Activated naive CD4-positive, alpha-beta T cell treated with anti-CD3 and anti-CD28 coated beads for 36 hours (primary cell): ENCODE measurements around the gene ADH1B. TPM values are rescaled to one million over a fixed set of nuclear protein-coding genes. Genes with fewer than 3 reads are reported as not detected.
"Not testable (repeated sequence)": the region's sequence is repeated elsewhere in the genome, so short reads cannot be mapped to it uniquely, and the experiment has no call there.

Source experiments
- CTCF ChIA-PET: fragments of 350-600 bp; sonication (Branson Sonifier 250); formaldehyde crosslinking; loops from one replicate; lab custom pipeline; 2021; ENCODE audit warnings: antibody characterized with exemption; lab: Charles Lee
- DNase-seq: peaks from one replicate; pipeline ENCODE4 v3.0.0-alpha.2; 2020
- H3K27ac Mint-ChIP-seq: one replicate; pipeline ENCODE4 v1.8.0; 2021; ENCODE audit warnings: mild to moderate bottlenecking, mixed read lengths
- H3K27me3 Mint-ChIP-seq: one replicate; pipeline ENCODE4 v1.8.0; 2021; ENCODE audit warnings: low read depth, mixed read lengths
- H3K36me3 Mint-ChIP-seq: one replicate; pipeline ENCODE4 v1.8.0; 2021; ENCODE audit warnings: low read depth, mixed read lengths
- H3K4me1 Mint-ChIP-seq: one replicate; pipeline ENCODE4 v1.8.0; 2021; ENCODE audit warnings: low read depth, mixed read lengths
- H3K4me3 Mint-ChIP-seq: one replicate; pipeline ENCODE4 v1.8.0; 2021; ENCODE audit warnings: mild to moderate bottlenecking, moderate library complexity, mixed read lengths
- H3K9me3 Mint-ChIP-seq: one replicate; pipeline ENCODE4 v1.8.0; 2021; ENCODE audit warnings: mixed read lengths
- intact Hi-C: fragments of 100-400 bp; cut with micrococcal nuclease; formaldehyde crosslinking; loops from one replicate; pipeline ENCODE4 v1.15.1; 2023
- total RNA-seq, 2 experiments: library from RNA; stranded (reverse); gene quantifications; one replicate each; pipeline ENCODE4 v1.2.3, GENCODE V29; 2021

Gene ADH1B
- total RNA-seq, 2 experiments from 2014 or later, result not detected

- H3K9me3 Mint-ChIP-seq, result peaks cover 2% of the 10 kb centered on the region
- intact Hi-C loops, result no loop called here
- no peak for DNase-seq
- H3K36me3 Mint-ChIP-seq, result no peaks in the 10 kb centered on the region
- peaks cover 4% of the 10 kb centered on the region for H3K4me1 Mint-ChIP-seq
- CTCF ChIA-PET, result no interaction called here
- no peak overlapping the region for H3K27ac Mint-ChIP-seq
- H3K27me3 Mint-ChIP-seq, result peaks cover 12% of the 10 kb centered on the region
- no peak overlapping the region for H3K4me3 Mint-ChIP-seq
These were observed 30.3 kb upstream of the ADH1B start for GRCh38 chr4:99351487-99351886.

DNA sequence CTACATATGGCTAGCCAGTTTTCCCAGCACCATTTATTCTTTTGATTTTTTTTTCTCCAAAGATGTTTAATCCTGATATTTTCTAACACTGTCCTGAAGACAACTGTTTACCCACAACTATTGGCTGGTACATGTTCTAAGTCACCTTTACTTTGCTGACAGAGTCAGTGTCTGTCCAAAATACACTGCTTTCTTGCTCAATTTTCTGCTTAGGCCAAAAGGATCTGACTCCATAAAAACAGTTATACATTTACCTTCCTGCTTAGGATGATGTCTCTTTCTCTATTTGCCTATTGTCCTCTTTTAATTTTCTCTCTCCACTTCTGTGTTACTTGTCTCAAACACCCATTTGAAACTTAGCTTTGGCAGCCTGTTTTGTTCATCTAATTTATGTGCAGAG, 28.1 kb upstream of the ADH1B start:
- Mint-ChIP-seq H3K27ac (no peak overlapping the region), H3K9me3 (no peaks in the 10 kb centered on the region), H3K36me3 (no peaks in the 10 kb centered on the region), H3K4me1 (no peaks in the 10 kb centered on the region), H3K27me3 (peaks cover 8% of the 10 kb centered on the region), H3K4me3 (no peak overlapping the region)
- intact Hi-C loops, result no loop called here
- CTCF ChIA-PET, result no interaction called here
- DNase-seq, result no peak

DNA sequence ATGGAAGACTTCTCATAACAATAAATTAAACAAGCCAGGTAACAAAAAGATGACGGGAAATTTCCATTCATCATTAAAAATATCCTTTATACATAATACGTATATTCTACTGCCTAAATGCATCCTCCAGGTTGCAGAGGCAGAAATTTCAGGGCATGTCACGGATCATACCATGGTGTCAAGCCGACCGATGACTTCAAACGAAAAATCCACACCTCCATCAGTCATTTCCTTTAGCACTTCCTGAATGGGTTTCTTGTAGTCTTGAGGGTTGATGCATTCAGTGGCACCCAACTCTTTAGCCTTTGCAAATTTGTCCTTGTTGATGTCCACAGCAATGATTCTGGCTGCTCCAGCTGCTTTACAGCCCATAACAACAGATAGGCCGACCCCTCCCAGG, 21.4 kb upstream of the ADH1B start:
- DNase-seq, H3K4me3 Mint-ChIP-seq, intact Hi-C loops: not testable (repeated sequence)

GRCh38 chr4:99341426-99341825, 20.2 kb upstream of the ADH1B start:
- intact Hi-C loops, result no loop called here
- peaks cover 3% of the 10 kb centered on the region for H3K27me3 Mint-ChIP-seq
- DNase-seq, result no peak
- no peaks in the 10 kb centered on the region for H3K36me3 Mint-ChIP-seq
- no peak overlapping the region for H3K4me3 Mint-ChIP-seq
- CTCF ChIA-PET, result interaction anchor here (0.8 kb wide), 1 partner anchor 154 kb away, joined by 3 read pairs; no protein-coding TSS in a partner anchor
- no peaks in the 10 kb centered on the region for H3K4me1 Mint-ChIP-seq
- no peak overlapping the region for H3K27ac Mint-ChIP-seq
- H3K9me3 Mint-ChIP-seq, result no peaks in the 10 kb centered on the region

More for the DNA sequence above, 21.4 kb upstream of the ADH1B start:
- H3K27me3 Mint-ChIP-seq, H3K9me3 Mint-ChIP-seq, H3K4me1 Mint-ChIP-seq, H3K36me3 Mint-ChIP-seq, CTCF ChIA-PET, H3K27ac Mint-ChIP-seq: not testable (repeated sequence)

DNA sequence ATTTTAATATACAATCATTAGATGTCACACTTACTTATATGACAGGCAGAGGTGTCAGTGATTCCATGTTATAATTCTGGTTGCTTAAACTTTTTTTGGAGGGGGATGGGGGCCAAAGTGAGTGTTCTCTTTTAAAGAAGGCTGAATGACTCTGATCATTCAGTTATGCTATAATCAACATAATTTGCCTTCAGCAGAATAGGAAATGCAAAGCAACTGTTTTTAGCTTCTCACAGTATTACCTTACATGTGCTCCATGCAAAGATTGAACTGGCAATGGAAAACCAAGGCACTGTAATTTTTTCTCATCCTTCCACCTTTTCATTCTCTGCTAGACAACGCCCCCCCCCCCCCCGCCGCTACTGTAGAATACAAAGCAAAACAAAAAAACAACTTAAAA, 18.0 kb upstream of the ADH1B start:
- CTCF ChIA-PET, result no interaction called here
- Mint-ChIP-seq H3K27me3 (peaks cover 8% of the 10 kb centered on the region), H3K4me3 (no peak overlapping the region), H3K9me3 (no peaks in the 10 kb centered on the region), H3K4me1 (no peaks in the 10 kb centered on the region), H3K36me3 (no peaks in the 10 kb centered on the region), H3K27ac (no peak overlapping the region)
- DNase-seq, result no peak
- intact Hi-C loops, result no loop called here

- Mint-ChIP-seq H3K27me3 (peaks cover 8% of the 10 kb centered on the region), H3K9me3 (no peaks in the 10 kb centered on the region), H3K4me3 (no peak overlapping the region), H3K36me3 (no peaks in the 10 kb centered on the region), H3K27ac (no peak overlapping the region), H3K4me1 (no peaks in the 10 kb centered on the region)
- CTCF ChIA-PET, result no interaction called here
- intact Hi-C loops, result no loop called here
- no peak for DNase-seq
These were observed 15.4 kb upstream of the ADH1B start for GRCh38 chr4:99336553-99336952.

- intact Hi-C loops, result no loop called here
- Mint-ChIP-seq H3K9me3 (no peaks in the 10 kb centered on the region), H3K4me1 (no peaks in the 10 kb centered on the region), H3K4me3 (no peak overlapping the region), H3K27ac (no peak overlapping the region), H3K27me3 (peaks cover 8% of the 10 kb centered on the region), H3K36me3 (no peaks in the 10 kb centered on the region)
- CTCF ChIA-PET, result no interaction called here
- no peak for DNase-seq
These were observed 13.7 kb upstream of the ADH1B start for GRCh38 chr4:99334880-99335279.

DNA sequence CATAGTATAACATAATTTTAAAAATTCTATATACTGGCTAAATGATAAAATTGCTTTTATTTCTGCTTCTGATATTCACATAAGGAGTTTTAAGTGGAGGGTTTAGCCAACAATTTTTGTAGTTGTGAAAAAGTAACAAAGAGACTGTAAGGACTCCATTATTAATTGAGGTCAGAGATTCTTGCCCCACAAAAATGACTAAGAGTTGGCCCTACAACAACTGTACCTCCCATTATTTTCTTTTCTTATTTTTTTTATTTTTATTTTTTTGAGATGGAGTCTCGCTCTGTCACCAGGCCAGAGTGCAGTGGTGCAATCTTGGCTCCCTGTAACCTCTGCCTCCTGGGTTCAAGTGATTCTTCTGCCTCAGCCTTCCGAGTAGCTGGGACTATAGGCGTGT, 9.4 kb upstream of the ADH1B start:
- intact Hi-C loops, result no loop called here
- no peaks in the 10 kb centered on the region for H3K4me1 Mint-ChIP-seq
- H3K36me3 Mint-ChIP-seq, result no peaks in the 10 kb centered on the region

GRCh38 chr4:99329876-99330275, 8.7 kb upstream of the ADH1B start:
- intact Hi-C loops, result no loop called here
- CTCF ChIA-PET, result no interaction called here
- DNase-seq, result no peak
- H3K4me3 Mint-ChIP-seq, result no peak overlapping the region
- H3K27me3 Mint-ChIP-seq, result no peaks in the 10 kb centered on the region
- no peaks in the 10 kb centered on the region for H3K36me3 Mint-ChIP-seq
- H3K9me3 Mint-ChIP-seq, result peaks cover 4% of the 10 kb centered on the region
- no peaks in the 10 kb centered on the region for H3K4me1 Mint-ChIP-seq
- H3K27ac Mint-ChIP-seq, result no peak overlapping the region

More for the DNA sequence above, 9.4 kb upstream of the ADH1B start:
- CTCF ChIA-PET, result no interaction called here
- Mint-ChIP-seq H3K9me3 (peaks cover 4% of the 10 kb centered on the region), H3K27ac (no peak overlapping the region), H3K27me3 (peaks cover 5% of the 10 kb centered on the region), H3K4me3 (no peak overlapping the region)
- no peak for DNase-seq

- peaks cover 4% of the 10 kb centered on the region for H3K9me3 Mint-ChIP-seq
- no peak overlapping the region for H3K4me3 Mint-ChIP-seq
- intact Hi-C loops, result no loop called here
- no peaks in the 10 kb centered on the region for H3K36me3 Mint-ChIP-seq
- peaks cover 3% of the 10 kb centered on the region for H3K27me3 Mint-ChIP-seq
- DNase-seq, result no peak
- no peak overlapping the region for H3K27ac Mint-ChIP-seq
- no peaks in the 10 kb centered on the region for H3K4me1 Mint-ChIP-seq
- CTCF ChIA-PET, result no interaction called here
These were observed 3.8 kb upstream of the ADH1B start for GRCh38 chr4:99324979-99325378.

DNA sequence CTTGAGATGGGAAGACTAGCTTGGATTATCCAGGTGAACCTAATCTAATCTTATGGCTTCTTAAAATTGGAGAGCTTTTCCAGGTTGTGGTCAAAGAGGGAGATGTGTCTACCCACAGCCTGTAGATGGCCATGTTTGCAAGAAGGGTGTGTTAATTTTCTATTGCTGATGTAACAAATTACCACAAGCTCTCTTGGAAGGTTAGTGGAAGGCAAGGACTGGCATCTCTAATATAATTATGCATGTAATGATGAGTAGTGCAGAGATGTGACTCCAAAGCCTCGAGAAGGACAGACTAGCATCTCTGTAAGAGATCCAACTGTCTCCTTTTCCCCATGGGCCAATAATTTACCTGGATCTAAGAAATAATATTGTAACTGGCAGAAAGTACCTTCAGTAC, 3.2 kb upstream of the ADH1B start:
- CTCF ChIA-PET, result no interaction called here
- intact Hi-C loops, result no loop called here
- H3K9me3 Mint-ChIP-seq, result peaks cover 4% of the 10 kb centered on the region
- H3K4me1 Mint-ChIP-seq, result no peaks in the 10 kb centered on the region
- DNase-seq, result no peak
- no peaks in the 10 kb centered on the region for H3K36me3 Mint-ChIP-seq
- H3K27ac Mint-ChIP-seq, result no peak overlapping the region
- no peak overlapping the region for H3K4me3 Mint-ChIP-seq
- H3K27me3 Mint-ChIP-seq, result peaks cover 3% of the 10 kb centered on the region

- CTCF ChIA-PET, result no interaction called here
- no peak overlapping the region for H3K27ac Mint-ChIP-seq
These were observed 2.6 kb upstream of the ADH1B start for GRCh38 chr4:99323756-99324155.

GRCh38 chr4:99317811-99318210, 3.4 kb downstream of the ADH1B start:
- intact Hi-C loops, CTCF ChIA-PET, H3K9me3 Mint-ChIP-seq, H3K27ac Mint-ChIP-seq, H3K4me1 Mint-ChIP-seq, H3K36me3 Mint-ChIP-seq, H3K4me3 Mint-ChIP-seq, DNase-seq: not testable (repeated sequence)
- peaks cover 10% of the 10 kb centered on the region for H3K27me3 Mint-ChIP-seq

More at GRCh38 chr4:99323756-99324155, 2.6 kb upstream of the ADH1B start:
- Mint-ChIP-seq H3K4me3 (no peak overlapping the region), H3K36me3 (no peaks in the 10 kb centered on the region), H3K4me1 (no peaks in the 10 kb centered on the region), H3K9me3 (peaks cover 4% of the 10 kb centered on the region), H3K27me3 (peaks cover 3% of the 10 kb centered on the region)
- no peak for DNase-seq
- intact Hi-C loops, result no loop called here

GRCh38 chr4:99317354-99317753, 3.8 kb downstream of the ADH1B start:
- CTCF ChIA-PET, result no interaction called here
- H3K4me3 Mint-ChIP-seq, result no peak overlapping the region
- no peak for DNase-seq
- H3K9me3 Mint-ChIP-seq, result no peaks in the 10 kb centered on the region
- H3K27ac Mint-ChIP-seq, result no peak overlapping the region
- intact Hi-C loops, result no loop called here
- H3K36me3 Mint-ChIP-seq, result no peaks in the 10 kb centered on the region
- H3K4me1 Mint-ChIP-seq, result no peaks in the 10 kb centered on the region
- peaks cover 11% of the 10 kb centered on the region for H3K27me3 Mint-ChIP-seq
